CD4-positive, alpha-beta T cell treated with Interleukin-1 beta for 1 hour (primary cell): Measurements from ENCODE around the gene PDE6A.

ENCODE experiments used
- DNase-seq, 2 donors: peaks; one replicate each; pipeline ENCODE4 v3.0.0-alpha.2; 2020 to 2022

PDE6A gene

DNA sequence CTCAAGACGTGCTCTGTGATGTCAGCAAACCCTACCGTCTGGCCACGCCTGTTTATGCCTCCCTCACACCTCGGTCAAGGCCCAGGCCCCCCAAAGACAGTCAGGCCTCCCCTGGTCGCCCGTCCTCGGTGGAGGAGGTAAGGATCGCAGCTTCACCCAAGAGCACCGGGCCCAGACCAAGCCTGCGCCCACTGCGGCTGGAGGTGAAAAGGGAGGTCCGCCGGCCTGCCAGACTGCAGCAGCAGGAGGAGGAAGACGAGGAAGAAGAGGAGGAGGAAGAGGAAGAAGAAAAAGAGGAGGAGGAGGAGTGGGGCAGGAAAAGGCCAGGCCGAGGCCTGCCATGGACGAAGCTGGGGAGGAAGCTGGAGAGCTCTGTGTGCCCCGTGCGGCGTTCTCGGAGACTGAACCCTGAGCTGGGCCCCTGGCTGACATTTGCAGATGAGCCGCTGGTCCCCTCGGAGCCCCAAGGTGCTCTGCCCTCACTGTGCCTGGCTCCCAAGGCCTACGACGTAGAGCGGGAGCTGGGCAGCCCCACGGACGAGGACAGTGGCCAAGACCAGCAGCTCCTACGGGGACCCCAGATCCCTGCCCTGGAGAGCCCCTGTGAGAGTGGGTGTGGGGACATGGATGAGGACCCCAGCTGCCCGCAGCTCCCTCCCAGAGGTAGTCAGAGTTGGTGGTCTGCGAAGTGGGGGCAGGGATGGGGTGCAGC, 111.3 kb downstream of the PDE6A start:
- DNase-seq, result no peak

GRCh38 chr5:149832636-149833035, 112.0 kb downstream of the PDE6A start:
- DNase-seq, result no peak

DNA sequence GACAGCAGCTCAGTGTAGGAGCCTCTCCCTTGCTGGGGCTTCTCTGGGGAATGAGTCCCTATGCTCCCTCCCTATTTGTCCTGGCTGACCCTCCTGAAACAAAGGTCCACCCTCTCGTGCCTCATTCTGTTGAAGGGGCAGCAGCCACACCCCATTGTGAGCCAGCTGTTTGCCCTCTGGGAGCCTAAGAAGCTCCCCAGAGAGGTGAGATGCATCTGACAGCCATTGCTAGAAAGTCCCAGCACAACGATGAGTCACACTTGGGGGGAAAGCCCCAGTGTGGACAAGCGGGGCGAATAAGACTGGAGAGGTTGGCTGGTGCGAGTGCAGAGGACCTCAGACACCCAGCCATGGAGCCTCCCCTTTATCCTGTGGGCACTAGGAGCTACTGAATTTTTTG, 113.1 kb downstream of the PDE6A start:
- DNase-seq, result peak in 1 of 2 donors; percentile 7

- no peak for DNase-seq
Observed at GRCh38 chr5:149830579-149830978, 114.0 kb downstream of the PDE6A start.

DNA sequence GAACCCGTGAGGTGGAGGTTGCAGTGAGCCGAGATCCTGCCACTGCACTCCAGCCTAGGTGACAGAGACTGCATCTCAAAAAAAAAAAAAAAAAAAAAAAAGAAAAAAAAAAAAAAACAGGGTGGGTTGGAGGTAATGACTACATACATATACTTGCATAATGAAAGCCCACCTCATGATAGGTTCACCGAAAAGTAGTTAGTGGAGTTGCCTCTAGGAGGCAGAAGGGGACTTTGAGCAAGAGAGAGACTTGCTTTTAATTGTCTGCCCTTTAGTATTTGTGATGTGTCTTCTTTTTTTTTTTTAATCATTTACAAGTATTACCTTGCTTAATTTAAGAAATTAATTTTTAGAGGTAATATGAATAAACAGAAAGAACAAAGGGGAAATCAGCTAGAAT, 114.6 kb downstream of the PDE6A start:
- no peak for DNase-seq

DNA sequence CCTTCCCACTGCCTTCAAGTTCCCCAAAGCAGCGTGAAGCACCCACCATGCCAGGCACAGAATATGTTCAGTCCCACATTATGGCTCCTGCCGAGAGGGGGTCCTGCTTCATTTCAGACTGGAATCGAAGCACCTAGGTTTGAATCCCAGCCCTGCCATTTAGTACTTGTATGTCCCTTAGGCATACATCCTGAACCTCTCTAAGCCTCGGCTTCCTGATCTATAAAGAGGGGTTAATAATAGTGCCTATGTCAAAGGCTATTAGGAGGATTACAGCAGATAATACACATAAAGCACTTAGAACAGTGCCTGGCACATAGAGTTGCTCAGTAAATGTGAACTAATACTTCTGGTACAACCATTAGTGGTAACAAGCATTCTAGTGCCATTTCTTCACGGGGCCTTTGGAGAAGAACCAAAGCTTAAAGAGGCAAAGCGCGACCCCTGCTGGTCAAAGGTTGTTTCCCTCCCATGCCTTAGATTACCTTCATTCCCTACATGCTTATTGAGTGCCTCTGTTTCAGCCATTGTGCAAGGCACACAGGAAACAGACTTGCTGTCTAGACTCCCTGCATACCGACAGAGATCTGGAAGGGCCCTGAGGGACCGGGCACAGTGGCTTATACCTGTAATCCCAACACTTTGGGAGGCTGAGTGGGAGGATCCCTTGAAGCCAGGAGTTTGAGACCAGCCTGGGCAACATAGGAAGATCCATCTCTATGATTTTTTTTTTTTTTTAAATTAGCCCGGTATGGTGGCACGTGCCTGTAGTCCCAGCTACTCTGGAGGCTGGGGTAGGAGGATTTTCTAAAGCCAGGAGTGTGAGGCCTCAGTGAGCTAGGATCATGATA, 116.2 kb downstream of the PDE6A start:
- peak; percentile 70 to 76 for DNase-seq

DNA sequence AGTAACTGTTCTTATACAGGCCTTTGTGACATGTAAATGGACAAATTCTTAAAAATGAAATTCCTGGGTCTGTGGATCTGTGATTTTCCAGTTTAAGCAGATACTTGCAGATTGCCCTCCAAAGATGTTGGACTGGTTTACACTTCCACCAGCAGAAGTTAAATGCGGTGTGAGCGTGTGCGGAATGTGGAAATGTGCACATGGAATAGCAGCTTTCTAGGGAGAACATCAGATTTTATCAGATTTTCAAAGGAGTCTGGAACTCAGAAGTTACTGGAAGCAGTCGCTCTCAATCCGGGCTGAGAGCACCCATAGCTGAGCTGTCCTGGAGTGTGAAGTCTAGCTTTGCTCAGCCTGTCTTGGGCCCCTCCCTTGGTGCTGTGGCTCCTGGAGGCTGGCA, 117.0 kb downstream of the PDE6A start:
- DNase-seq, result no peak

- DNase-seq, result no peak
Observed at GRCh38 chr5:149827086-149827485, 117.5 kb downstream of the PDE6A start.

DNA sequence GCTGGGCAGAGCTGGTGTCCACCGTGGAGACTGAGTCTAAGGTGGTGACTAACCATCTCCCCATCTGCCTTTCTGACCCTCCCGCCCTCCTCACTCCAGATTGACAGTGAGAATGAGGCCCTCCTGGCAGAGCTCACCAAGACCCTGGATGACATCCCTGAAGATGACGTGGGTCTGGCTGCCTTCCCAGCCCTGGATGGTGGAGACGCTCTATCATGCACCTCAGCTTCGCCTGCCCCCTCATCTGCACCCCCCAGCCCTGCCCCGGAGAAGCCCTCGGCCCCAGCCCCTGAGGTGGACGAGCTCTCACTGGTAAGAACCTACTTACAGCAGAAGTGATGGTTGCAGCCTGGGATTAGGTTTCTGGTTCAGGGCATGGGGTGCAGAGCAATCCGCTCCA, 118.0 kb downstream of the PDE6A start:
- no peak for DNase-seq

DNA sequence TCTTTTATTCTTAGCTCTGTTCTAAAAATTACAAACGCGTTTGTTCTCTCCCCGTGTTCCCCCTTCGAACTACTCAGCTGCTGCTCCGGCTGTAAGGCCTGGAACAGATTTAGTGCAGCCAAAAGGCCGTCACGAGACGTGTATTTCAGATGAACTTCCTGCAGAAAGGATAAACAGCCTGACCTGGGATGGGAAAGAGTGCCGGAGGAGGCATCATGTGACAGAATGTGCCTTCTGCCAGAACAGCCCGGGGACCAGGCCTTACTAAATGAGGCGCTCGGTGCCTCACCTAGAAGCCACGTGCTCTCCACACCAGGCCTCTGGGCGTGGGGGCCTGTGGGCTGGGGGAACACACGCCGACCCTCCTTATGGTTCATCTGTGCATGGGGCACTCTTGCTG, 119.7 kb downstream of the PDE6A start:
- DNase-seq, result no peak

GRCh38 chr5:149824120-149824519, 120.5 kb downstream of the PDE6A start:
- no peak for DNase-seq

DNA sequence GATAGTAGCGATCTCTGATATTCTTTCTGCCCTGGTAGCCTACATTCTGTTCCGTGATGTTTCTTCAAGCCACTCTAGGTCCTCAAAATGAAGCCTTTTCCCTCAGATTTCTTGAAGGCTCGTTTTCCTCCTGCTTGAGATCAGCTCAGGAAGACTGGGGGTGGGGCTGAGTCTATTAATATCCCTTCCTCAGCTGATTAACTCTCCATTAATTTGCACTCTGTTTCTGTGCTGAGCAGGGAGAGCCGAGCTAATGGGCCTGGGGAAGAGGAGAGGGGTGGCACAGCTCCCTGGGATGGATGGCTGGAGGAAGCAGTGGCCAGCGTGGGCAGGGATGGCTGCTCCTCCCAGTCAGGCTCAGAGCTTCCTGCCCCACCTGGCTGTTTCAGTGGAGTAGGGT, 121.2 kb downstream of the PDE6A start:
- no peak for DNase-seq

- DNase-seq, result no peak
Observed at GRCh38 chr5:149822301-149822700, 122.3 kb downstream of the PDE6A start.

DNA sequence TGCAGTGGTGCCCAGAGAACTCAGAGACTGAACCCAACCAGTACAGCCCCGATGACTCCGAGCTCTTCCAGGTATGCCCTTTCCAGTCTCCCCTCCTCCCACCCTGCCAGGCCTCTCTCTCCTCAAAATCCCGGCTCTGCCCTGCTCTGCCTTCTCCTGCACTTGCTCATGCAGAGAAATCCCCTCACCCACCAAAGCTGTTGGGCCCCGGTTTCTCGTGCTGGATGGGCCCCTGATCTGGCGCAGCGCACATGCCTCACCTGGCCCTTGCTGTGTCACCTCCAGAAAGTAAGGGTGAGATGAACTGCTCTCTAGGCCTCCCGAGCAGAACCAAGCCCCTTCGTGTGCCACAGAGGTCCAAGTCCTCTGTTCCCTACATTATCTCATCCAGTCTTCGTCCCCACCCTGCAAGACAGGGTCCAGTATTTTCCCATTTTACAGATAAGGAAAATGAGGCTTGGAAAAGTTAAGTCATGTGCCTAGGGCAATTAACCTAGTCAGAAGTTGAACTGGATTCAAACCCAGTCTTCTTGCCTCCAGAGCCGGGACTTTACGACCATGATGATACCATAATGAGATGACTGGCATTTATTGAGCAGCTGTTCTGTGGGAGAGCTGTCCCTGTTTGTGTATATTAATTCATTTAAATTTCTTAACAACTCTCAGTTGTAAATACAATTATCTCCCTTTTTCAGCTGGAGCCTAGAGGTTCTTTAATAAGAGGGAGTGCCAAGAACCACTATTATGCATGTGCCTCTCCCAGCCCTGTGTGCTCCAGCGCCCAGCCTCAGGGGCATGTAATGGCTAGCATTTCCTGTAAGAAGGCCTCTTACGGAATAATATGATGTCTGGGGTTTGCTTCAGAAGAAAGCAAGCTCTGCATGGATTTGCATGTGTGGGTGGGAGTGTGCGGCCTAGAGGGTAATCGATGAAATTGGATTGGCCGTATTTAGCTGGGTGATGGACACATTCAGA, 123.8 kb downstream of the PDE6A start:
- DNase-seq, result no peak

DNA sequence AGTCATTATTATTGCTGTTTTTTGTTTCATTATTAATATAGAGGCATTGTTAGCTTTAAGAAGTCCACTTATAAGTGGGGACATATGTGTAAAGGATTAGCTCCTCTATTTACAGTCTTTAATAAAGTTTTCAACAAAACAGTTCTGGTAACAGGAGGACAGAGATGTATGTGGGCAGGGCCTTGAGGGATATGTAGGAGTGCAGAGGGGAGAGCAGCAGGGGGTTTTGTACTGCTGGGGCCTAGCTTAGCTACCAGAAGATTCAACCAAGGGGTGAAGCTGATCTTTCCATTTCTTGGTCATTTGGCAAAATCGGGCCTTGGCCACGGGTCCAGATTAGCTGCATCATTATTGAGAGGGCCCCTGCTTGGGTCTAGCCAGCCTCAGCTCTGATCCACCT, 124.6 kb downstream of the PDE6A start:
- DNase-seq, result no peak

DNA sequence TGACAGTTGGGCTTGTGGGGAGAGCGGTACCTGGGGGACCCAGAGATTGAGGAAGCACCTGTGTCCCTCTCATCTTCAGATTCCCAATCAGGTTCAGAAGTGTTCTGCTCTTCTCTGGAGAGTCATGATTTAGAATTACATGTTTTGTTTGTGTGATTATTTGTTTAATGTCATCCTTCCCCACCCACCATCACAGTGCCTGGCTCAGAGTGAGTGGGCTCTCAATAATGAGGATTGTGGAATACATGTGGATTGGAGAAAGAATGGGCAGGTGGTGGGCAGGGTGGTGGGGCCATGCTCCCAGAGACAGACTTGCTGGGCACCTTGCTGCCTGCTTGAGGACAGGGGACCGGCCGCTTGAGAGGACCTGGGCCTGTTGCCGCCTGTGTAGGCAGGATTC, 126.5 kb downstream of the PDE6A start:
- DNase-seq, result no peak

- DNase-seq, result no peak
Observed at GRCh38 chr5:149817539-149818060, 127.0 kb downstream of the PDE6A start.

- no peak for DNase-seq
Observed at GRCh38 chr5:149816661-149817060, 127.9 kb downstream of the PDE6A start.

DNA sequence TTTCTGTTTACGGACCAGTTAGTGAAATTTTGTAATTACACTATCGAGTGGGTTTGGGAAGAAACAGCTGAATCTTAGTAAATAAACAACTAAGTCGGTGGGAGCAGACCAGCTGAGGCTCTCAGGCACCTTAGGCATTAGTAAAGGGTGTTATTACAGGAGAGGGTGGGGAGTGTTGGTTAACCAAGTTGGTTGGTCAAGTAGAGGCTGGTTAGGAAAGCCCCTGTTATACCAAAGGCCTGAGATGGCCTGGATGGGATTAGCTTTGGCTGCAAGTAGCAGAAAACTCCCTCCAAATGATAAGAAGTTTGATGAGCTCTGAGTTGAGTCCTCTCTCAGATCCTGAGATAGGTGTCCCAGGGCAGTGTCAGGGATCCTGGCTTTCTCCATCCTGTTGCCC, 133.1 kb downstream of the PDE6A start:
- no peak for DNase-seq

DNA sequence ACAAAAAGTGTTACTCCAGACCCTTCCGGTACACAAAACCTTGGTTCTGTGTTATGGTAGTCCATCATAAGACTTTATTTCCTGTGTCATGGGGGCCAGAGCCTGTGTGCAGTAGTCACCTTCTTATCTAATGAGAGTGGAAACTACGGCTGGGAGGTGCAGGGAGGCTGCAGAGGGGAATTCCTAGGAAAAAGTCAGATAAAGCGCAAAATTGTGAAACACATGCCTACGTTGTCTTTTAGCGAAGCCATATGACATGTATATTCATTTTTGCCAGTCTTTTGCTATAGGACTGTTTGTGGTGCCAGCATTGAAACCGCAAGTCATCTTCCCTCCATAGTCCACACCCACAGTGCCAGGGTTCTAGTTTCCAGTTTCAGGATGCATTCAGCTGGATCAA, 133.7 kb downstream of the PDE6A start:
- no peak for DNase-seq

GRCh38 chr5:149809931-149810691, 134.5 kb downstream of the PDE6A start:
- no peak for DNase-seq
